Right renal pelvis (tissue), 4 donors: ENCODE measurements around the gene SPG21. TPM values are rescaled to one million over a fixed set of nuclear protein-coding genes. Genes with fewer than 3 reads are reported as not detected.

ENCODE experiments used
- DNase-seq, 4 donors: peaks; one replicate each; pipeline ENCODE4 v3.0.0-alpha.2; 2013; ENCODE audit warnings: low read depth in 4 of 4, low spot score in 3 of 4, missing footprints in 1 of 4
- polyA plus RNA-seq, 4 donors: library from polyadenylated mRNA; unstranded; fragments of 120-200 nt; gene quantifications; one replicate each; pipeline ENCODE4 v1.2.1, GENCODE V29; 2013; ENCODE audit not compliant: insufficient read length in 4 of 4

Gene SPG21
- polyA plus RNA-seq, 4 donors: 106 to 125 (median 115) TPM

GRCh38 chr15:64944961-64945360 is 44.8 kb downstream of the SPG21 start:
- no peak for DNase-seq

GRCh38 chr15:64943512-64944225 is 46.0 kb downstream of the SPG21 start:
- no peak for DNase-seq

GRCh38 chr15:64942356-64942755 is 47.4 kb downstream of the SPG21 start:
- no peak for DNase-seq

DNA sequence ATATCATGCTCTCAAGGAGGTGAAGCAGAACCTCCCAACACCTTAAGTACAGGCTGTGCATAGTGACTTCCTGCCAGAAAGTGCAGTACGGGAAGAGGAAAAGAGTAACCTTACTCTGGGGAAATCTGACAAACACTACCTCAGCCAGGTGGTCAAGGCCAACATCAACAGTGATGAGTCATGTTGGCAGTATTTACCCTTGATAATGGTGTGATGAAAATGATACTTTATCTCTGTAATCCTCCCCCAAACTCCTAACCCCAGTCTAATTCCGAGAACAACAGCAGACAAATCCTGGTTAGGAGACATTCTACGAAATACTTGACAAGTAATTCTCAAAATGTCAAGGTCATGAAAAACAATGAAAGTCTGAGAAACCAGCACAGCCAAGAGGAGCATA is 51.5 kb downstream of the SPG21 start:
- DNase-seq: no peak

- DNase-seq: no peak
Measured at GRCh38 chr15:64934023-64934422, 55.7 kb downstream of the SPG21 start.

DNA sequence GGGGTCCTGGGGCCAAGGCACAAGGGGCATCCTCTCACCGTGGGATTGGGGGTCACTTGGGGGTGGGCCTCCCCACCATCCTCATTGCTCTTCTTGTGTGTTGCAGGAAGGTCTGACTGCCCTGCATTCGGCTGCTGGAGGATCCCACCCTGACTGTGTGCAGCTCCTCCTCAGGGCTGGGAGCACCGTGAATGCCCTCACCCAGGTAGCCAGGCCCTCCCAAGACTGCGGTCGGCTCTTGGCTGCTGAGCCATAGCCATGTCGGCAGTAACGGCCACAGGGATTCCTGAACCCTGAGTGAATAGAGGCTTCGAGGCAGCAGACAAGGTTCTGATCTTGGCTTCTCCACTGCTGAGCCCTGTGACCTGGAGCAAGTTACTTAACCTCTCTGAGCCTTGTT is 58.3 kb downstream of the SPG21 start:
- DNase-seq: no peak

- no peak for DNase-seq
Measured at GRCh38 chr15:64930778-64931371, 58.8 kb downstream of the SPG21 start.

- no peak for DNase-seq
Measured at GRCh38 chr15:64930019-64930652, 59.6 kb downstream of the SPG21 start.

- no peak for DNase-seq
Measured at GRCh38 chr15:64928626-64929220, 61.0 kb downstream of the SPG21 start.

- no peak for DNase-seq
Measured at GRCh38 chr15:64926661-64927060, 63.1 kb downstream of the SPG21 start.

DNA sequence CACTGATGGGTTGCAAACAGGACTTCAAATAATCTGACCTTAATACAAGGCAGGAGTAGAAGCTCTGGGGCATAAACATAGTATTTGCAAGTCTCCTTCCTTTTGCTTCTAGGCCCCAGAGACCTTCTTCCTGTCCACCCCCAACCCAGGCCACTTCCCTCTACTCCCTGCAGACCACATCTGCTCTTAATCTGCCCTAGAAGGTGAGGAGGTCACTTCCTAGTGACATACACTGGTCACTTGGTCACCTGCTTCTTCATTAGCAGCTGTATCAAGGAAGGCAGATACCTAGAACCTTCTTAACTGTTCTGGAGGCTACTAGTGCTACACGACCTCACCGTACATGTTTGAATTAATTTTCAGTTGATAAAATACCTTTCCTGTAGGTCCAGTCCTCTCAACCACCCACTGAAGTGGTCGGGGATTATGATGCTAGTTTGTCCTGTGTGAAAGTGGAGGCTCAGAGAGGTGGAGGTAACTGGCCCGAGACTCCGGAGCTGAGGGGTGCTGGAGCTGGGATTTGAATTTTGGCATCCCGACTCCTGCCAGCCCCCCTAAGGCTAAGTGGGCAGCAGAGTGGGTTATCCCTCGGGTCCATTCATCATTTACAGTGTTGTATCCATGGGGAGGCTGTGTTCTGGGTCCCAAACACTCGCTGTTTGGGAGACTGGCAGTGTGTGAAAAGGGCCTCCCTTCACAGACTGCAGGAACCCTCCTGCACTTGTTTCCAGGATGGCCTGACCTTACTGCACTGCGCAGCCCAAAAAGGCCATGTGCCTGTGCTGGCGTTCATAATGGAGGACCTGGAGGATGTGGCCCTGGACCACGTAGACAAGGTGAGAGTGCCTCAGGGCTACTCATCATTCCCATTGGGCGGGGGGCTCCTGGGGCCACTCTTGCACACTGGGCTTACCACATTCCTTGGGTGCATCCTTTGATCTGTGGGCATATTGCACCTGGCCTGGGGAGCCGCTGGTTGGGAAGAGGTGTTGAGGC is 64.1 kb downstream of the SPG21 start:
- no peak for DNase-seq

GRCh38 chr15:64923546-64923945 is 66.2 kb downstream of the SPG21 start:
- no peak for DNase-seq

- no peak for DNase-seq
Measured at GRCh38 chr15:64921711-64922110, 68.0 kb downstream of the SPG21 start.

DNA sequence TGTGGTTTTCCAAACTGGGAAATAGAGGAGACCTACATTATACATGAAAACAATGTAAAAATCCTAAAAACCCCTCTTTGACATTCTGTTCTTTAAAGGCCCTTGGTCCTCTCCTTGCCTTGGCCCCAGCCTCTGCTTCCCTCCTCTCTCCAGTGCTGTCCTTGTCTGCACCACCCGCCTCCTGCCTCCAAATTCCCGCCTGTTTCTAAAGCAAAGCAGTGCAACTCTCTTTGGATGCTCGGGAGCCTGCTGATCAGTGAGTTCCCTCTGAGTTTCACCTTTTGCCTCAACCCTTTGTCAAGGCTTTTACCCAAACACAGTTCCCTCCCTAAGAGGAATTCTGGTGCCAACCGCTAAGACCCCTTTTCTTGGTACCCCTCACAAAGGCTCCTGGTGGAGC is 70.0 kb downstream of the SPG21 start:
- no peak for DNase-seq

DNA sequence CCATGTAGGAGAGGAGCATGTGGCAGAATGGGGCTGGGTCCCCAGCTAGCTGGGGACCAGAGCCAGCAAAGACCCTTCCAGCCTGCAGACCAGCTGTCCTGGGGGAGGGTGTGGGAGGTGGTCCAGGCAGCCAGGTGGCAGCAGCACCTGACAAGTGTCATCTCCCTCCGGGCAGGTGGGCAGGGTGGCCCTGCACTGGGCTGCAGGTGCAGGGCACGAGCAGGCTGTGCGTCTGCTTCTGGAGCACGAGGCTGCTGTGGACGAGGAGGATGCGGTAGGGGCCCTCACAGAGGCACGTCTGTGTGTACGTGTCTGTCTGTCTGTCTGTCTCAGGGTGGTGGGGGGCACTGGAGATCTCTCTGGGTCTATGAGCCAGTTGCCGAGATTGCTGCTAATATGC is 72.5 kb downstream of the SPG21 start:
- DNase-seq: no peak

GRCh38 chr15:64916365-64916764 is 73.3 kb downstream of the SPG21 start:
- no peak for DNase-seq

- DNase-seq: no peak
Measured at GRCh38 chr15:64915518-64916227, 74.0 kb downstream of the SPG21 start.
